NCI-H446 (cell line): ENCODE data around the gene SLC38A9.
"Not testable (repeated sequence)": the region's sequence is repeated elsewhere in the genome, so short reads cannot be mapped to it uniquely, and the experiment has no call there.

Experiments used
- DNase-seq, 2 experiments: peaks; one replicate each; lab custom pipeline; 2025; lab: John Stamatoyannopoulos, UW

Gene SLC38A9

GRCh38 chr5:55706230-55706629, 5.9 kb downstream of the SLC38A9 start:
- DNase-seq, result no peak

- no peak for DNase-seq
Observed at GRCh38 chr5:55702598-55703345, 9.4 kb downstream of the SLC38A9 start.

- DNase-seq, result no peak
Observed at GRCh38 chr5:55701462-55702103, 10.5 kb downstream of the SLC38A9 start.

- no peak for DNase-seq
Observed at GRCh38 chr5:55700745-55701144, 11.4 kb downstream of the SLC38A9 start.

- no peak for DNase-seq
Observed at GRCh38 chr5:55699041-55699688, 13.0 kb downstream of the SLC38A9 start.

- DNase-seq, result not testable (repeated sequence)
Observed at GRCh38 chr5:55696704-55697103, 15.4 kb downstream of the SLC38A9 start.

- DNase-seq, result peak in 1 of 2 experiments; percentile 35
Observed at GRCh38 chr5:55694152-55694830, 17.8 kb downstream of the SLC38A9 start.

GRCh38 chr5:55692509-55692908, 19.6 kb downstream of the SLC38A9 start:
- DNase-seq, result no peak

GRCh38 chr5:55692106-55692417, 20.1 kb downstream of the SLC38A9 start:
- DNase-seq, result no peak

- peak in 1 of 2 experiments; percentile 70 for DNase-seq
Observed at GRCh38 chr5:55691265-55692105, 20.6 kb downstream of the SLC38A9 start.

- DNase-seq, result no peak
Observed at GRCh38 chr5:55682071-55682470, 30.1 kb downstream of the SLC38A9 start.

- no peak for DNase-seq
Observed at GRCh38 chr5:55681301-55681700, 30.8 kb downstream of the SLC38A9 start.

GRCh38 chr5:55680353-55680752, 31.8 kb downstream of the SLC38A9 start:
- DNase-seq, result no peak

- no peak for DNase-seq
Observed at GRCh38 chr5:55679556-55679955, 32.6 kb downstream of the SLC38A9 start.

- peak in 1 of 2 experiments; percentile 67 for DNase-seq
Observed at GRCh38 chr5:55675119-55675518, 37.0 kb downstream of the SLC38A9 start.

- no peak for DNase-seq
Observed at GRCh38 chr5:55674340-55674739, 37.8 kb downstream of the SLC38A9 start.

- DNase-seq, result no peak
Observed at GRCh38 chr5:55672477-55672911, 39.6 kb downstream of the SLC38A9 start.

- DNase-seq, result no peak
Observed at GRCh38 chr5:55671975-55672374, 40.1 kb downstream of the SLC38A9 start.

- DNase-seq, result no peak
Observed at GRCh38 chr5:55668356-55668755, 43.8 kb downstream of the SLC38A9 start.

GRCh38 chr5:55667938-55668337, 44.2 kb downstream of the SLC38A9 start:
- DNase-seq, result no peak

GRCh38 chr5:55665065-55665464, 47.1 kb downstream of the SLC38A9 start:
- DNase-seq, result no peak

- no peak for DNase-seq
Observed at GRCh38 chr5:55657443-55657842, 54.7 kb downstream of the SLC38A9 start.
